Caco-2 (cell line): ENCODE results near the gene KSR2. TPM values are rescaled to one million over a fixed set of nuclear protein-coding genes. Genes with fewer than 3 reads are reported as not detected.

ENCODE experiments used
- BruUV-seq: library from RNA; stranded (reverse); fragments of 400-500 nt; replicated peaks from 2 replicates; lab custom pipeline; 2021; lab: Mats Ljungman, UMichigan
- CTCF ChIA-PET: fragments of 300-600 bp; sonication (Branson Sonifier 250); formaldehyde crosslinking; loops from one replicate; lab custom pipeline; 2022; ENCODE audit warnings: antibody characterized with exemption; lab: Charles Lee
- POLR2A ChIA-PET: fragments of 300-600 bp; sonication (Branson Sonifier 250); formaldehyde crosslinking; loops from one replicate; lab custom pipeline; 2022; ENCODE audit warnings: antibody characterized with exemption; lab: Charles Lee
- DNase-seq, 2 experiments: peaks; one replicate each; pipeline versions ENCODE4 v3.0.0 to v3.0.0-alpha.2; 2020 to 2022
- H3K27me3 ChIP-seq: replicated peaks from 2 replicates; pipeline ENCODE4 v1.6.0; 2011; ENCODE audit warnings: low read length; ENCODE audit not compliant: control insufficient read depth, insufficient read depth
- H3K36me3 ChIP-seq: 2 replicates; pipeline ENCODE4 v1.5.1; 2011; ENCODE audit warnings: low read length; ENCODE audit not compliant: control insufficient read depth, insufficient read depth
- H3K4me1 ChIP-seq: fragments of 250-450 bp; sonication (Bioruptor Pico); 2 replicates; pipeline ENCODE4 v1.5.1; 2020; ENCODE audit warnings: mild to moderate bottlenecking
- H3K4me3 ChIP-seq: 2 replicates; pipeline ENCODE4 v1.5.1; 2011; ENCODE audit warnings: low read depth, mild to moderate bottlenecking, control low read depth, low read length
- H3K9me3 ChIP-seq: fragments of 250-450 bp; sonication (Bioruptor Pico); 2 replicates; pipeline ENCODE4 v1.5.1; 2020; ENCODE audit warnings: mild to moderate bottlenecking, moderate library complexity
- H3K27ac Mint-ChIP-seq: one replicate; pipeline ENCODE4 v1.8.0; 2022; ENCODE audit warnings: mixed read lengths; ENCODE audit not compliant: unreplicated experiment
- H3K27me3 Mint-ChIP-seq: one replicate; pipeline ENCODE4 v1.8.0; 2022; ENCODE audit warnings: mixed read lengths; ENCODE audit not compliant: insufficient read depth, unreplicated experiment
- H3K36me3 Mint-ChIP-seq: one replicate; pipeline ENCODE4 v1.8.0; 2022; ENCODE audit warnings: mild to moderate bottlenecking, mixed read lengths; ENCODE audit not compliant: insufficient read depth, unreplicated experiment
- H3K4me1 Mint-ChIP-seq: one replicate; pipeline ENCODE4 v1.8.0; 2022; ENCODE audit warnings: low read depth, mixed read lengths; ENCODE audit not compliant: unreplicated experiment
- H3K4me3 Mint-ChIP-seq: one replicate; pipeline ENCODE4 v1.8.0; 2022; ENCODE audit warnings: mild to moderate bottlenecking, moderate library complexity, mixed read lengths; ENCODE audit not compliant: unreplicated experiment
- H3K9me3 Mint-ChIP-seq: one replicate; pipeline ENCODE4 v1.8.0; 2022; ENCODE audit warnings: mixed read lengths; ENCODE audit not compliant: unreplicated experiment
- CTCF ChIP-seq, 2 experiments: fragments of 200-600 bp in 1 of 2; IDR thresholded peaks; 1 replicate in 1 of 2; 2 replicates in 1 of 2; pipeline versions ENCODE4 v1.5.1 to v1.8.0; 2011 to 2022; ENCODE audit warnings: antibody characterized with exemption in 1 of 2, control low read depth in 1 of 2, inconsistent platforms in 1 of 2, low read depth in 1 of 2, low read length in 1 of 2, mild to moderate bottlenecking in 1 of 2, moderate library complexity in 1 of 2; ENCODE audit not compliant: insufficient read depth in 1 of 2, severe bottlenecking in 1 of 2, unreplicated experiment in 1 of 2
- intact Hi-C: fragments of 100-400 bp; cut with micrococcal nuclease; formaldehyde crosslinking; loops from one replicate; pipeline ENCODE4 v1.10.0; 2022; ENCODE audit not compliant: unreplicated experiment
- total RNA-seq: library from RNA; stranded (reverse); gene quantifications from 2 replicates; pipeline ENCODE4 v1.2.3, GENCODE V29; 2022

KSR2 gene
- total RNA-seq, 1 experiment from 2014 or later, result 0.66 TPM

- H3K36me3 Mint-ChIP-seq, result no peaks in the 10 kb centered on the region
- Histone ChIP-seq H3K9me3 (no peaks in the 10 kb centered on the region; the same call in 1 of the 2 replicates), H3K4me3 (no peak overlapping the region), H3K36me3 (no peaks in the 10 kb centered on the region), H3K27me3 (no peaks in the 10 kb centered on the region), H3K4me1 (no peaks in the 10 kb centered on the region)
- BruUV-seq, result no TSS peak
- intact Hi-C loops, result no loop called here
- no peak for DNase-seq
- ChIA-PET CTCF (no interaction called here), POLR2A (no interaction called here)
- no peak overlapping the region for H3K27ac Mint-ChIP-seq
- peaks cover 10% of the 10 kb centered on the region for H3K9me3 Mint-ChIP-seq
- no peaks in the 10 kb centered on the region for H3K4me1 Mint-ChIP-seq
- no peak overlapping the region for H3K4me3 Mint-ChIP-seq
- H3K27me3 Mint-ChIP-seq, result peaks cover 7% of the 10 kb centered on the region
- no peak for TF ChIP-seq CTCF (IDR thresholded peaks at IDR 0.05; ENCODE audit: insufficient read depth in 1 of 2, low read depth in 1 of 2, low read length in 1 of 2, severe bottlenecking in 1 of 2, unreplicated experiment in 1 of 2)
Measured at GRCh38 chr12:117452112-117452511, 516.7 kb downstream of the KSR2 start.

- Mint-ChIP-seq H3K27ac (no peak overlapping the region), H3K4me3 (no peak overlapping the region), H3K36me3 (no peaks in the 10 kb centered on the region), H3K4me1 (no peaks in the 10 kb centered on the region), H3K27me3 (peaks cover 4% of the 10 kb centered on the region), H3K9me3 (peaks cover 9% of the 10 kb centered on the region)
- TF ChIP-seq CTCF (IDR thresholded peaks at IDR 0.05; ENCODE audit: insufficient read depth in 1 of 2, low read depth in 1 of 2, low read length in 1 of 2, severe bottlenecking in 1 of 2, unreplicated experiment in 1 of 2), result no peak
- no TSS peak for BruUV-seq
- Histone ChIP-seq H3K4me3 (no peak overlapping the region), H3K36me3 (no peaks in the 10 kb centered on the region), H3K4me1 (no peaks in the 10 kb centered on the region), H3K9me3 (no peaks in the 10 kb centered on the region; the same call in 1 of the 2 replicates), H3K27me3 (no peaks in the 10 kb centered on the region)
- CTCF ChIA-PET, result no interaction called here
- intact Hi-C loops, result no loop called here
- POLR2A ChIA-PET, result no interaction called here
- no peak for DNase-seq
Measured at GRCh38 chr12:117450209-117450608, 518.6 kb downstream of the KSR2 start.

- Mint-ChIP-seq H3K4me1 (no peaks in the 10 kb centered on the region), H3K36me3 (no peaks in the 10 kb centered on the region), H3K9me3 (no peaks in the 10 kb centered on the region), H3K27me3 (peaks cover under 1% of the 10 kb centered on the region), H3K27ac (no peak overlapping the region), H3K4me3 (no peak overlapping the region)
- Histone ChIP-seq H3K27me3 (no peaks in the 10 kb centered on the region), H3K9me3 (no peaks in the 10 kb centered on the region; the same call in 1 of the 2 replicates), H3K4me3 (no peak overlapping the region), H3K36me3 (no peaks in the 10 kb centered on the region), H3K4me1 (no peaks in the 10 kb centered on the region)
- ChIA-PET CTCF (interaction anchor here (0.6 kb wide), 1 partner anchor 1290 kb away, joined by 3 read pairs; no protein-coding TSS in a partner anchor), POLR2A (no interaction called here)
- intact Hi-C loops, result no loop called here
- TF ChIP-seq CTCF (IDR thresholded peaks at IDR 0.05; ENCODE audit: insufficient read depth in 1 of 2, low read depth in 1 of 2, low read length in 1 of 2, severe bottlenecking in 1 of 2, unreplicated experiment in 1 of 2), result no peak
- BruUV-seq, result no TSS peak
- DNase-seq, result no peak
Measured at GRCh38 chr12:117447665-117448366, 521.0 kb downstream of the KSR2 start.
